Mucosa of rectum (tissue), 2 donors: ENCODE measurements around the gene CCDC149.

Experiments
- H3K27ac ChIP-seq, 2 donors: one replicate each; pipeline ENCODE4 v1.7.0; 2013; ENCODE audit warnings: inconsistent platforms in 2 of 2, low read depth in 2 of 2, low read length in 2 of 2
- H3K27me3 ChIP-seq, 2 donors: one replicate each; pipeline ENCODE4 v1.7.0; 2013; ENCODE audit warnings: low read length in 2 of 2; ENCODE audit not compliant: control insufficient read depth in 2 of 2, insufficient read depth in 2 of 2
- H3K36me3 ChIP-seq, 2 donors: one replicate each; pipeline ENCODE4 v1.7.0; 2013; ENCODE audit warnings: low read length in 2 of 2; ENCODE audit not compliant: control insufficient read depth in 2 of 2, insufficient read depth in 2 of 2
- H3K4me1 ChIP-seq, 2 donors: one replicate each; pipeline ENCODE4 v1.7.0; 2013; ENCODE audit warnings: low read length in 2 of 2, mild to moderate bottlenecking in 1 of 2; ENCODE audit not compliant: control insufficient read depth in 2 of 2, insufficient read depth in 2 of 2
- H3K4me3 ChIP-seq, 2 donors: one replicate each; pipeline ENCODE4 v1.7.0; 2013; ENCODE audit warnings: low read length in 2 of 2
- H3K9ac ChIP-seq, 2 donors: one replicate each; pipeline ENCODE4 v1.7.0; 2013; ENCODE audit warnings: low read length in 2 of 2, low read depth in 1 of 2, mild to moderate bottlenecking in 1 of 2
- H3K9me3 ChIP-seq, 2 donors: one replicate each; pipeline ENCODE4 v1.7.0; 2013; ENCODE audit warnings: low read length in 2 of 2; ENCODE audit not compliant: control insufficient read depth in 2 of 2
- donor health status: healthy.
- donor health status: Normal muscosa, but diverticular disease.

The CCDC149 gene

GRCh38 chr4:24809376-24809775 is 103.5 kb downstream of the CCDC149 start:
- Histone ChIP-seq H3K36me3 (no peaks in the 10 kb centered on the region), H3K4me3 (no peak overlapping the region)

GRCh38 chr4:24808955-24809354 is 103.9 kb downstream of the CCDC149 start:
- Histone ChIP-seq H3K4me3 (no peak overlapping the region), H3K27me3 (no peaks in the 10 kb centered on the region), H3K4me1 (peaks cover 0 to 6% of the 10 kb centered on the region in 2 donors), H3K9me3 (no peaks in the 10 kb centered on the region), H3K9ac (no peak overlapping the region), H3K27ac (no peak overlapping the region), H3K36me3 (no peaks in the 10 kb centered on the region)

More at GRCh38 chr4:24809376-24809775, 103.5 kb downstream of the CCDC149 start:
- Histone ChIP-seq H3K4me1 (peaks cover 0 to 6% of the 10 kb centered on the region in 2 donors), H3K9me3 (no peaks in the 10 kb centered on the region), H3K27me3 (no peaks in the 10 kb centered on the region), H3K27ac (no peak overlapping the region), H3K9ac (no peak overlapping the region)

- no peaks in the 10 kb centered on the region for H3K9me3 ChIP-seq
- no peak overlapping the region for H3K27ac ChIP-seq
- H3K36me3 ChIP-seq = no peaks in the 10 kb centered on the region
- no peak overlapping the region for H3K9ac ChIP-seq
- no peak overlapping the region for H3K4me3 ChIP-seq
- H3K4me1 ChIP-seq = peaks cover 0 to 6% of the 10 kb centered on the region in 2 donors
- no peaks in the 10 kb centered on the region for H3K27me3 ChIP-seq
Observed at GRCh38 chr4:24808261-24808660, 104.6 kb downstream of the CCDC149 start.

GRCh38 chr4:24807611-24808010 is 105.2 kb downstream of the CCDC149 start:
- no peak overlapping the region for H3K27ac ChIP-seq
- no peak overlapping the region for H3K4me3 ChIP-seq
- H3K4me1 ChIP-seq = peaks cover 0 to 6% of the 10 kb centered on the region in 2 donors
- no peaks in the 10 kb centered on the region for H3K36me3 ChIP-seq
- no peaks in the 10 kb centered on the region for H3K9me3 ChIP-seq
- H3K27me3 ChIP-seq = no peaks in the 10 kb centered on the region
- H3K9ac ChIP-seq = no peak overlapping the region

GRCh38 chr4:24806206-24806990 is 106.4 kb downstream of the CCDC149 start:
- H3K9ac ChIP-seq = no peak overlapping the region
- no peaks in the 10 kb centered on the region for H3K9me3 ChIP-seq
- no peak overlapping the region for H3K4me3 ChIP-seq
- no peak overlapping the region for H3K27ac ChIP-seq
- no peaks in the 10 kb centered on the region for H3K36me3 ChIP-seq
- H3K4me1 ChIP-seq = peaks cover 0 to 6% of the 10 kb centered on the region in 2 donors
- H3K27me3 ChIP-seq = no peaks in the 10 kb centered on the region

GRCh38 chr4:24805566-24805965 is 107.3 kb downstream of the CCDC149 start:
- Histone ChIP-seq H3K4me1 (peaks cover 0 to 6% of the 10 kb centered on the region in 2 donors), H3K4me3 (no peak overlapping the region), H3K27me3 (no peaks in the 10 kb centered on the region), H3K9ac (no peak overlapping the region), H3K9me3 (no peaks in the 10 kb centered on the region), H3K36me3 (no peaks in the 10 kb centered on the region), H3K27ac (no peak overlapping the region)

- no peak overlapping the region for H3K27ac ChIP-seq
- H3K9ac ChIP-seq = no peak overlapping the region
- no peaks in the 10 kb centered on the region for H3K36me3 ChIP-seq
- H3K27me3 ChIP-seq = no peaks in the 10 kb centered on the region
- peaks cover 0 to 6% of the 10 kb centered on the region in 2 donors for H3K4me1 ChIP-seq
- H3K9me3 ChIP-seq = no peaks in the 10 kb centered on the region
- H3K4me3 ChIP-seq = no peak overlapping the region
Observed at GRCh38 chr4:24805067-24805466, 107.8 kb downstream of the CCDC149 start.

GRCh38 chr4:24802648-24803047 is 110.2 kb downstream of the CCDC149 start:
- H3K9ac ChIP-seq = no peak overlapping the region
- no peak overlapping the region for H3K4me3 ChIP-seq
- no peak overlapping the region for H3K27ac ChIP-seq
- H3K4me1 ChIP-seq = no peaks in the 10 kb centered on the region
- H3K9me3 ChIP-seq = no peaks in the 10 kb centered on the region
- no peaks in the 10 kb centered on the region for H3K36me3 ChIP-seq
- H3K27me3 ChIP-seq = no peaks in the 10 kb centered on the region

GRCh38 chr4:24801136-24801855 is 111.5 kb downstream of the CCDC149 start:
- peaks cover 0 to 6% of the 10 kb centered on the region in 2 donors for H3K4me1 ChIP-seq
- no peak overlapping the region for H3K27ac ChIP-seq
- H3K9ac ChIP-seq = no peak overlapping the region
- no peak overlapping the region for H3K4me3 ChIP-seq
- H3K9me3 ChIP-seq = no peaks in the 10 kb centered on the region
- H3K36me3 ChIP-seq = no peaks in the 10 kb centered on the region
- H3K27me3 ChIP-seq = no peaks in the 10 kb centered on the region

GRCh38 chr4:24800325-24800895 is 112.4 kb downstream of the CCDC149 start:
- Histone ChIP-seq H3K27me3 (no peaks in the 10 kb centered on the region), H3K4me3 (peak overlapping the region; percentile 10 to 17), H3K9me3 (no peaks in the 10 kb centered on the region), H3K4me1 (peaks cover 5 to 12% of the 10 kb centered on the region in 2 donors), H3K27ac (no peak overlapping the region), H3K9ac (no peak overlapping the region), H3K36me3 (no peaks in the 10 kb centered on the region)
